Measurements from ENCODE around the gene COG7. TPM values are rescaled to one million over a fixed set of nuclear protein-coding genes. Genes with fewer than 3 reads are reported as not detected.
A peak's percentile ranks its signal among the peaks of the same experiment; 100 is the strongest.
"Not testable (repeated sequence)": the region's sequence is repeated elsewhere in the genome, so short reads cannot be mapped to it uniquely, and the experiment has no call there.

COG7 gene
- polyA plus RNA-seq, 3 donors = 21.7 to 25.2 (median 22.8) TPM

- DNase-seq (ENCODE audit: low read depth in 3 of 3, low spot score in 2 of 3) = no peak
These were observed 25.6 kb upstream of the COG7 start for GRCh38 chr16:23478566-23478965.

DNA sequence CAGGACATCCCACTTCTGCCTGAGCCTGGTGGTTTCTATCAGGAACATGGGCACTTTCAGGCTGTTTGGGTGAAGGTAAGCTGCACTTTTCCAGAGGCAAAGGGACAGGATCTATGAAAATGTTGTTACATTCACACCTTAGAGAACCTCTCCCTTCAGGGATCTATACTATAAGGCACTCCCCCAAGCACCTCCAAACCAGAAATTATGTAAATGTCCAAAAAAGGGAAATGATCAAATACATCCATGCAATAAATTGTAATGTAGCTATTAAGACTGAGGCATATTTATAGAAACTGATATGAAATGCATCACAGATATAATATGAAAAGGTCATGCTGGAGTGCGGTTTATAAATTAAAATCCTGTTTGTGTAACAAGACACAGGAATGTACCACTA is 23.3 kb upstream of the COG7 start:
- no peak for DNase-seq (ENCODE audit: low read depth in 3 of 3, low spot score in 2 of 3)

- DNase-seq (ENCODE audit: low read depth in 3 of 3, low spot score in 2 of 3) = no peak
These were observed 16.8 kb upstream of the COG7 start for GRCh38 chr16:23469814-23470213.

- DNase-seq (ENCODE audit: low read depth in 3 of 3, low spot score in 2 of 3) = no peak
These were observed 13.3 kb upstream of the COG7 start for GRCh38 chr16:23466162-23466885.

DNA sequence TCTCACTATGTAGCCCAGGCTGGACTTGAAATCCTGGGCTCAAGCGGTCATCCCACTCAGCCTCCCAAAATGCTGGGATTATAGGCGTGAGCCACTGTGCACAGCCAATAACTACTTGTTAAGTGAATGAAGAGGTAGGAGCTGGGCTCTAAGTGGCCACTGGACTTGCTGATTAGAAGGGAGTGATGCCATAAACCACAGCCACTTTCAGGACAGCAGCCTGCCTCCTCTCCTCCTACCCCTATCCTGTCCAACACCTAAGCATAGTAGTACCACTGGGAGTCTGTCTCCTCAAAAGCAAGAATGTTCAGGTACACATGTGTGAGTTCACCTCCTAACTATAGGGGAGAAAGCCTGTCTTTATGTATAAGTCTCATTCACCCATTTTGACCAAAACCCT is 12.2 kb upstream of the COG7 start:
- DNase-seq (ENCODE audit: low read depth in 3 of 3, low spot score in 2 of 3) = no peak

DNA sequence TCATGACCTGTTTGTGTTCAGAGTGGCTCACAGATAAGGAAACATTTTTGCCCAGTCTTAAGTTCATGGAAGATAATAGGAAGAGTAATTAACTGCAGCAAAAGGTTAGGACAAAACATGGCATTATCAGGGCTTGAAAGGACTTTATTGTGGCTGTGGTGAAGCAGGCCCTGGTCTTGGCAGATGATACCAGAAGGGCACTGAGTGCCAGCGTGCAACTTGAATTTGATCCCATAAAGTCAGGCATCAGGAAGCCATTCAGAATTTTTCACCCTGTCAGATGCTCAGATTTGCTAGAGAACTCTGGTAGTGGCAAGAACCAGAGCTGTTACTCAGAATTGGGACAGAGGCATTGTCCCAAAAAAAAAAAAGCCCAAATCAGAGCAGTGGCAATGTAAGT is 11.2 kb upstream of the COG7 start:
- no peak for DNase-seq (ENCODE audit: low read depth in 3 of 3, low spot score in 2 of 3)

- DNase-seq (ENCODE audit: low read depth in 3 of 3, low spot score in 2 of 3) = not testable (repeated sequence)
These were observed 10.0 kb upstream of the COG7 start for GRCh38 chr16:23462994-23463393.

DNA sequence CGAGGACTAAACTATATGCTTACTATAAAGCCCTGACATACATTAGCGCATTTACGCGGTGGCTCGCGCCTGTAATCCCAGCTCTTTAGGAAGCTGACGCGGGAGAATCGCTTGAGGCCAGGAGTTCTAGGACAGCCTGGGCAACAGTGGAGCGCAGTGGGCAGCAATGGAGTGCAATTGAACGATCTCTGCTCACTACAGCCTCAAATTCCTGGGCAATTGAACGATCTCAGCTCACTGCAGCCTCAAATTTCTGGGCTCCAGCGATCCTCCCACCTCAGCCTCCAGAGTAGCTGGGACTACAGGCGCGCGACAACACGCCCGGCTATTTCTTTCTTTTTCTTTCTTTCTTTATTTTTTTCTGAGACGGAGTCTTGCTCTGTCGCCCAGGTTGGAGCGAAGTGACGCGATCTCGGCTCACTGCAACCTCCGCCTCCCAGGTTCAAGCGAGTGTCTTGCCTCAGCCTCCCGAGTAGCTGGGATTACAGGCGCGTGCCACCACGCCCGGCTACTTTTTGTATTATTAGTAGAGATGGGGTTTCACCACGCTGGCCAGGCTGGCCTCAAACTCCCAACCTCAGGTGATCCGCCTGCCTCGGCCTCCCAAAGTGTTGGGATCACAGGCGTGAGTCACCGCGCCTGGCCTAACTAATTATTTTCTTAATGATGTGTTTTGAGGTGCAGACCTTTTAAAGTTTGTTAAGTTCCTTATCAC is 506 bp upstream of the COG7 start:
- no peak for DNase-seq (ENCODE audit: low read depth in 3 of 3, low spot score in 2 of 3)

GRCh38 chr16:23452221-23452571 is 793 bp downstream of the COG7 start:
- no peak for DNase-seq (ENCODE audit: low read depth in 3 of 3, low spot score in 2 of 3)

DNA sequence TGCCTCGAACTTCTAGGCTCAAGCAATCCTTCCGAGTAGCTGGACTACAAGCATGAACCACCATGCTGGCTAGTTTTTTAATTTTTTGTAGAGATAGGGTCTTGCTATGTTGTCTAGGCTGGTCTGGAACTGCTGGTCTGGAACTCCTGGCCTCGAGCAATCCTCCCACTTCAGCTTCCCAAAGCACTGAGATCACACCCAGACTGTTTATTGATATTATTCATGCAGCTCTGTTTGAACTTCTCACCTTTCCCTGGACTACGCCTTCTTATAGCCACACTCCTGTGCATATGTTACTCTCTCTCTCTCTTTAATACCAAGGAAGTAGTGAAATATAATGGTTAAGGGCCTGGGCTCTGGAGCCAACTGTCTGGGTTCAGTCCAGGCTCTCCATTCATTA is 4.6 kb downstream of the COG7 start:
- no peak for DNase-seq (ENCODE audit: low read depth in 3 of 3, low spot score in 2 of 3)

- not testable (repeated sequence) for DNase-seq (ENCODE audit: low read depth in 3 of 3, low spot score in 2 of 3)
These were observed 15.4 kb downstream of the COG7 start for GRCh38 chr16:23437542-23437941.

DNA sequence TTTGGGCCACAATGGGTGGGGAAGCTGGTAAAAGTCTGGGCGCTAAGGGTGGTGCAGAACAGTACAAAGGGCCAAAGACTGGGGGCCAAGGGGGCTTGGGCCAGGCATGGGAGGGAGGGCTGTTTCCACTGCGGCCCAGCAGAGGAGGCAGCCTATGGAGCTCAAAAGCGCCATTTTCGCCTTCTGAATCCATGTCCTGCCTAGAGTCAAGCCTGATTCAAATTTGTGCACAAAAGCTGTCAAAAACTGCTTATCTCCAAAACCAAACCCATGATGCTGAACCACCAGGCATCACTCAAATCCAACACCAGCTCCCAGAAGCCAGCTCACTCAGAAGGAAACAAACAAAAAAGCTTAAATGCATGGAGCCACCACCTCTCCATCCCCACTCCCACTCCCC is 16.0 kb downstream of the COG7 start:
- DNase-seq (ENCODE audit: low read depth in 3 of 3, low spot score in 2 of 3) = no peak

DNA sequence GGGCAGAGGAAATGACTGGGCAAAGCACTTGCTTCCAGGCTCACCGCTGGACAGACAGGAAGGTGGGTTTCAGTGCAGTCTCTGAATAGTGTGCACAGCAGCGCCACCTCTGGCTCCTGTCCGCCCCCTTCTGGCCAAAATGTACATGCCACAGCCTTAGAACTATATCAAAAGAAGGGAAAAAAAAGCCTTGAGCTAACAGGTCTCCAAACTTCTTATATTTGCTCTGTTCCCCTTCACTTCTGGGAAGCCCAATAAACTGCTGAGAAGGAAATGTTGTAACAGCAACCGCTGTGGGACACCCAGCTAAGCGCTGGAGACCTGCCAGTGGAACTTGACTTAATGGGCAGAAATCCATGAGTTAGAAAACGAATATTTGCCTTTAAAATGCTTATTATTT is 17.5 kb downstream of the COG7 start:
- no peak for DNase-seq (ENCODE audit: low read depth in 3 of 3, low spot score in 2 of 3)

- DNase-seq (ENCODE audit: low read depth in 3 of 3, low spot score in 2 of 3) = peak; percentile 43 to 51 (median 50)
These were observed 18.6 kb downstream of the COG7 start for GRCh38 chr16:23434380-23434779.

DNA sequence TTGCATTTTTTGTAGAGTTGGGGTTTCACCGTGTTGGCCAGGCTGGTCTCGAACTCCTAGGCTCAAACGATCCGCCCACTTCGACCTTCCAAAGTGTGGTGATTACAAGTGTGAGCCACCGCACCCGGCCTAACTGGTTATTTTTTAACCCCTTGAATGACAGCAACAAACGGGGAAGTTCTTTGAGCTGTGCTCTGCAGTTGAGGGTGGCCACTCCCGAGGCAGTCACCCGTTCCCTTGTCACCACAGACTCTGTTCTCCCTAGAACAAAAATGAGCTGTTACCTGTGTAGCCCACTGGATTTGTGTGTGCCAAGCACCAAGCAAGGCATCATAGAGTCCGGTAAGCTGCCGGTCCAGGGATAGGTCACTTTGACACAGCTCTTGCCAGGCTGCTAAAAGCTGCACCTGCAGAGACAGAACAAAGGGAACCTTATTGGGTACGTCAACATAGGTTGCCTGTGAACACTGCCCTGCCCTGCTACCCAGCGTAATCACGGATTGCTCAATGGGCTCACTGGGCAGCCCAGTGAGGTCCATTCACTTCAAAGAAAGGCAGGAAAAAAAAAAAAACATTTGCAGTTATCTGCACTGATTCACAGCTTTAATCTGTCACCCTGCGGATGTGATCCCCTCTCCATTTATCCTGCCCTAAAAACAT is 19.6 kb downstream of the COG7 start:
- DNase-seq (ENCODE audit: low read depth in 3 of 3, low spot score in 2 of 3) = no peak

DNA sequence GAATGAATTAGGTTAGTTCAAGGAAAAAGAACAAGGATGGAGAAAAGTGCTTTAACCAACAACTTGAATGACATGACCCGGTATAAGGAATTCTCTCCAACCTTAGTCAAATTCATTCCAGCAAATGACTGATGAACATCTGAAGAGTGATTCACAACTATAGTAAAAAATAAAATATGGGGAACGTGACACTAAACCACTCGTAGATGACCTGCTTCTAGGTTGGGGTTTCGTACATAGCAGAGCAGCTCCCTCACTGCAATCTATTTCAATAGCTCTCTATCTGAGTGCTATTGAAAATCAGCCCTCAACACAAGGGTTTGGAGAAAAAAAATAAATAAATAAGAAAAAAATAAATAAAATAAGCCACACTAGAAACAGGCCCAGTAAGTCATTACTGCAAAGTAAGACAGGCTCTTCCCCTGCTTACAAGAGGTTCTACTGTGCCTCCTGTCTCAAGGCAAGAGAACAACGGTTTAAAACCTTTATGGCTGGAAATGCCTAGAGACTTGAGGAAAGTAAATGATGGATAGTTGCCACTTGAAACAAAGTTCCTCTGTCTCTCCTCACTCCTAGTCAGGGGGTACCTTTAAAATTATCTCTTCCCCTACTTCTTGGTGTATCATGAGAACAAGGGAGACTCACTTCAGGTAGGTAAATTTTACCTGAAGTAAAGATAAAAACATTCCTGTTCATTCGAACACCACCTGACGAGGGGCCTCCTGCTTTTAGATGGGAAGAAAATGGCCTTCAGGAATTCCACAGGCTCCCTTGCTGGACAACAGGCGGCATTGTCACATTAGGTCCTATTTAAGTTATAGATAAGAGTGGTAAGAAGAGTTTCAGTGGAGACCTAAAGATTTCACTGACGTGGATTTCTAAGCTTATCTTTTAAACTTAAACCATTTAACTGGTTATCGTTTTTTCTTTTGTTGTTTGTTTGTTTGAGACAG is 20.5 kb downstream of the COG7 start:
- no peak for DNase-seq (ENCODE audit: low read depth in 3 of 3, low spot score in 2 of 3)

DNA sequence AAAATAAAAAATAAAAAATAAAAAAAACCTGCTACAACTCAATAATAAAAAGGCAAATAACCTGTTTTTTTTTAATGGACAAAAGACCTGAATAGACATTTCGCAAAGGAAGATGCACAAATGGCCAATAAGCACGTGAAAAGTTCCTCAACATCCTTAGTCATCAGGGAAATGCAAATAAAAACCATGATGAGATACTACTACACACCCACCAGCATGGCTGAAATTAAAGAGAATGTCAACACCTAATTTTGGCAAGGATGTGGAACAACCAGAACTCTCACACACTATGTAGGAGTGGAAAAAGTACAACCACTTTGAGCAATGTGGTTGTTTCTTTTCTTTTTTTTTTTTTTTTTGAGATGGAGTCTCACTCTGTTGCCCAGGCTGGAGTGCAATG is 24.6 kb downstream of the COG7 start:
- DNase-seq (ENCODE audit: low read depth in 3 of 3, low spot score in 2 of 3) = no peak

GRCh38 chr16:23424292-23424958 is 28.6 kb downstream of the COG7 start:
- peak in 1 of 3 donors; percentile 35 for DNase-seq (ENCODE audit: low read depth in 3 of 3, low spot score in 2 of 3)

DNA sequence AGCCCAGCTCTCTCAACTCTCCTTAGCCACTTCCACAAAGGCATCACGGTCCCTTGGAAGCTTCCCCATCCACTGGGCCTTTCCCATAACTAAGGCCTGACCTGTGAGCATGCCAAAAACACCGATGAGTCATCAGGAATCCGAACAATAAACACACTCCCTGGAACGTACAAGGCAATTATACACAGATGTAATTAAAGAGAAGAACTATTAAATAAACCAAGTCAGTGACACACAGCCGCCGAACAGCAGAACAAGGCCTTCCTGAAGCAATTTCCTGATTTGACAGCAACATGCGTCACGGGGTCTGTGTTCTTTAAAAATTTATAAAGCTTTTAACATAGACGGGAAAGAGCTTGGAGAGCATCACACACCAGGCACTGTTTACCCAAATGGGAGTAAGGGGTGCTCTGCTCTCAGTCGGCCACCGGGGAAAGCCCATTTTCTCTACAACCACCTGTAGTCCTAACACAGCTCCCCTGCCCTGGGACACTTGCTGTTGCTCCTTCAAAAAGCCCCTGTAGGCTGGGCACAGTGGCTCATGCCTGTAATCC is 29.4 kb downstream of the COG7 start:
- no peak for DNase-seq (ENCODE audit: low read depth in 3 of 3, low spot score in 2 of 3)

GRCh38 chr16:23420011-23420410 is 33.0 kb downstream of the COG7 start:
- no peak for DNase-seq (ENCODE audit: low read depth in 3 of 3, low spot score in 2 of 3)
